HG03139 (cell line): ENCODE data around the gene TMEM214.

Experiments
- ATAC-seq: cut with Tn5 transposase; IDR thresholded peaks from one replicate; pipeline ENCODE4 v1.9.1; 2021; ENCODE audit not compliant: unreplicated experiment

Gene TMEM214

GRCh38 chr2:27009083-27009482 lies 23.7 kb upstream of the TMEM214 start:
- ATAC-seq = no peak

GRCh38 chr2:27009716-27010115 lies 23.0 kb upstream of the TMEM214 start:
- no peak for ATAC-seq

- no peak for ATAC-seq
Observed at GRCh38 chr2:27010139-27010538, 22.6 kb upstream of the TMEM214 start.

GRCh38 chr2:27013738-27014137 lies 19.0 kb upstream of the TMEM214 start:
- no peak for ATAC-seq

GRCh38 chr2:27014771-27015433 lies 17.9 kb upstream of the TMEM214 start:
- no peak for ATAC-seq

GRCh38 chr2:27016801-27017325 lies 15.9 kb upstream of the TMEM214 start:
- ATAC-seq = no peak

- no peak for ATAC-seq
Observed at GRCh38 chr2:27018142-27018541, 14.6 kb upstream of the TMEM214 start.

GRCh38 chr2:27019459-27019858 lies 13.3 kb upstream of the TMEM214 start:
- ATAC-seq = no peak

GRCh38 chr2:27019931-27020855 lies 12.6 kb upstream of the TMEM214 start:
- ATAC-seq = no peak

- ATAC-seq = no peak
Observed at GRCh38 chr2:27021253-27022049, 11.3 kb upstream of the TMEM214 start.

- ATAC-seq = no peak
Observed at GRCh38 chr2:27023740-27024139, 9.0 kb upstream of the TMEM214 start.

- ATAC-seq = no peak
Observed at GRCh38 chr2:27024188-27024587, 8.6 kb upstream of the TMEM214 start.

- no peak for ATAC-seq
Observed at GRCh38 chr2:27024812-27025211, 8.0 kb upstream of the TMEM214 start.

- no peak for ATAC-seq
Observed at GRCh38 chr2:27025281-27025800, 7.4 kb upstream of the TMEM214 start.

GRCh38 chr2:27025861-27026851 lies 6.6 kb upstream of the TMEM214 start:
- ATAC-seq = no peak

- no peak for ATAC-seq
Observed at GRCh38 chr2:27027211-27027651, 5.5 kb upstream of the TMEM214 start.

- no peak for ATAC-seq
Observed at GRCh38 chr2:27029051-27029450, 3.7 kb upstream of the TMEM214 start.

GRCh38 chr2:27033253-27033852 lies 588 bp downstream of the TMEM214 start:
- no peak for ATAC-seq

GRCh38 chr2:27038012-27038411 lies 5.2 kb downstream of the TMEM214 start:
- ATAC-seq = no peak
